H1 (cell line): Measurements from ENCODE around the gene TMEM183A. TPM values are rescaled to one million over a fixed set of nuclear protein-coding genes. Genes with fewer than 3 reads are reported as not detected.
A peak's percentile ranks its signal among the peaks of the same experiment; 100 is the strongest.

Experiments
- CTCF ChIA-PET: fragments of 300-600 bp; sonication (Branson Sonifier 250); formaldehyde crosslinking; loops from one replicate; lab custom pipeline; 2021; ENCODE audit not compliant: partially characterized antibody; lab: Charles Lee
- POLR2A ChIA-PET: fragments of 300-600 bp; sonication (Branson Sonifier 250); formaldehyde crosslinking; loops from one replicate; lab custom pipeline; 2021; ENCODE audit warnings: inconsistent platforms; ENCODE audit not compliant: partially characterized antibody; lab: Charles Lee
- DNase-seq, 2 experiments: peaks; one replicate each; pipeline versions ENCODE4 v3.0.0 to v3.0.0-alpha.2; 2010 to 2022; ENCODE audit warnings: low spot score in 2 of 2, low read depth in 1 of 2, mixed read lengths in 1 of 2
- FAIRE-seq: peaks from 2 replicates; lab custom pipeline; 2011; peaks lifted over from hg19 to GRCh38; lab: Jason Lieb, UNC
- H2AFZ ChIP-seq: 2 replicates; pipeline ENCODE4 v1.8.1; 2012; ENCODE audit warnings: low read length, inconsistent platforms
- H2AK5ac ChIP-seq: 2 replicates; pipeline ENCODE4 v1.6.1; 2013; ENCODE audit warnings: low read depth, low read length
- H2BK120ac ChIP-seq: replicated peaks from 2 replicates; pipeline ENCODE3; 2013; ENCODE audit warnings: low read depth, low read length, inconsistent platforms
- H2BK12ac ChIP-seq: 2 replicates; pipeline ENCODE4 v1.6.1; 2013; ENCODE audit warnings: low read depth, low read length
- H2BK15ac ChIP-seq: 2 replicates; pipeline ENCODE4 v1.6.1; 2013; ENCODE audit warnings: low read length
- H2BK20ac ChIP-seq: 2 replicates; pipeline ENCODE4 v1.6.1; 2013; ENCODE audit warnings: low read length
- H2BK5ac ChIP-seq: 2 replicates; pipeline ENCODE4 v1.6.1; 2013; ENCODE audit warnings: low read depth, low read length
- H3K14ac ChIP-seq: 2 replicates; pipeline ENCODE4 v1.6.1; 2013; ENCODE audit warnings: inconsistent platforms; ENCODE audit not compliant: insufficient read length
- H3K18ac ChIP-seq: 2 replicates; pipeline ENCODE4 v1.6.1; 2013; ENCODE audit warnings: low read length; ENCODE audit errors: extremely low read depth
- H3K23ac ChIP-seq: 2 replicates; pipeline ENCODE4 v1.6.1; 2013; ENCODE audit warnings: inconsistent platforms; ENCODE audit not compliant: insufficient read length
- H3K23me2 ChIP-seq: 2 replicates; pipeline ENCODE4 v1.6.1; 2013; ENCODE audit warnings: low read depth, low read length
- H3K27ac ChIP-seq: 2 replicates; pipeline ENCODE4 v1.6.1; 2011; ENCODE audit warnings: low read depth, low read length, inconsistent platforms
- H3K27me3 ChIP-seq, 4 experiments: replicated peaks in 1 of 4; 1 replicate in 1 of 4; 2 replicates in 3 of 4; pipeline versions ENCODE4 v1.6.1 to v1.8.1; 2011 to 2013; ENCODE audit warnings: low read length in 3 of 4, mild to moderate bottlenecking in 3 of 4, inconsistent platforms in 2 of 4, mixed read lengths in 2 of 4, moderate library complexity in 1 of 4; ENCODE audit not compliant: control insufficient read depth in 3 of 4, insufficient read depth in 3 of 4; ENCODE audit errors: extremely low read depth in 1 of 4
- H3K36me3 ChIP-seq, 4 experiments: 2 replicates each; pipeline versions ENCODE4 v1.6.1 to v1.8.1; 2011 to 2013; ENCODE audit warnings: mild to moderate bottlenecking in 4 of 4, low read length in 3 of 4, moderate library complexity in 2 of 4, control low read depth in 1 of 4, inconsistent platforms in 1 of 4; ENCODE audit not compliant: insufficient read depth in 4 of 4, control insufficient read depth in 2 of 4
- H3K4ac ChIP-seq: replicated peaks from 2 replicates; pipeline ENCODE3; 2013; ENCODE audit warnings: low read length, low read depth, mixed read lengths, inconsistent platforms; ENCODE audit not compliant: insufficient read length
- H3K4me1 ChIP-seq, 4 experiments: replicated peaks in 1 of 4; 1 replicate in 1 of 4; 2 replicates in 3 of 4; pipeline versions ENCODE4 v1.6.1 to v1.8.1; 2011 to 2013; ENCODE audit warnings: low read length in 3 of 4, inconsistent platforms in 2 of 4, mixed read lengths in 1 of 4; ENCODE audit not compliant: insufficient read depth in 4 of 4, control insufficient read depth in 3 of 4
- H3K4me2 ChIP-seq, 2 experiments: 2 replicates each; pipeline versions ENCODE4 v1.6.1 to v1.8.1; 2011 to 2013; ENCODE audit warnings: low read depth in 2 of 2, low read length in 2 of 2, control low read depth in 1 of 2, inconsistent platforms in 1 of 2, mild to moderate bottlenecking in 1 of 2; ENCODE audit not compliant: insufficient read depth in 1 of 2
- H3K4me3 ChIP-seq, 4 experiments: fragments of 200-600, 300-600 bp in 1 of 4; sonication (generic), shearing (Covaris generic), sonication (Bioruptor Twin) in 1 of 4; 2 replicates each; pipeline versions ENCODE4 v1.5.1 to v1.8.1; 2011 to 2016; ENCODE audit warnings: low read length in 4 of 4, low read depth in 3 of 4, control low read depth in 2 of 4, inconsistent platforms in 2 of 4, mild to moderate bottlenecking in 2 of 4, mixed read lengths in 1 of 4, moderate library complexity in 1 of 4; ENCODE audit not compliant: insufficient read depth in 2 of 4; ENCODE audit errors: extremely low read depth in 1 of 4
- H3K56ac ChIP-seq: replicated peaks from 2 replicates; pipeline ENCODE3; 2013; ENCODE audit warnings: low read depth, mild to moderate bottlenecking, mixed read lengths, low read length, inconsistent platforms; ENCODE audit not compliant: insufficient read length
- H3K79me1 ChIP-seq: 2 replicates; pipeline ENCODE4 v1.6.1; 2013; ENCODE audit warnings: low read depth, low read length, control low read depth
- H3K79me2 ChIP-seq, 2 experiments: 2 replicates each; pipeline versions ENCODE4 v1.6.1 to v1.8.1; 2012 to 2013; ENCODE audit warnings: low read length in 2 of 2, mild to moderate bottlenecking in 2 of 2, inconsistent platforms in 1 of 2; ENCODE audit not compliant: insufficient read depth in 2 of 2, control insufficient read depth in 1 of 2
- H3K9ac ChIP-seq, 4 experiments: replicated peaks in 1 of 4; 1 replicate in 1 of 4; 2 replicates in 3 of 4; pipeline versions ENCODE4 v1.6.1 to v1.8.1; 2011 to 2013; ENCODE audit warnings: low read depth in 3 of 4, low read length in 3 of 4, control low read depth in 2 of 4, mild to moderate bottlenecking in 2 of 4, moderate library complexity in 2 of 4, inconsistent platforms in 1 of 4; ENCODE audit errors: extremely low read depth in 1 of 4
- H3K9me3 ChIP-seq, 2 experiments: 2 replicates each; pipeline versions ENCODE4 v1.6.1 to v1.8.1; 2012 to 2013; ENCODE audit warnings: mild to moderate bottlenecking in 2 of 2, moderate library complexity in 2 of 2, control low read depth in 1 of 2, inconsistent platforms in 1 of 2, low read depth in 1 of 2, low read length in 1 of 2, mixed read lengths in 1 of 2; ENCODE audit not compliant: insufficient read depth in 2 of 2
- H4K20me1 ChIP-seq, 2 experiments: replicated peaks in 1 of 2; 2 replicates each; pipeline versions ENCODE3 to v1.8.1; 2011 to 2013; ENCODE audit warnings: inconsistent platforms in 2 of 2, low read length in 2 of 2, mild to moderate bottlenecking in 1 of 2; ENCODE audit not compliant: insufficient read depth in 2 of 2, control insufficient read depth in 1 of 2
- H4K5ac ChIP-seq: 2 replicates; pipeline ENCODE4 v1.6.1; 2013; ENCODE audit warnings: low read length, low read depth, mixed read lengths, inconsistent platforms; ENCODE audit not compliant: insufficient read length
- H4K8ac ChIP-seq: 2 replicates; pipeline ENCODE4 v1.8.0; 2013; ENCODE audit warnings: mild to moderate bottlenecking, moderate library complexity, low read length, inconsistent platforms; ENCODE audit not compliant: insufficient read depth; ENCODE audit errors: extremely low read depth
- H4K91ac ChIP-seq: replicated peaks from 2 replicates; pipeline ENCODE3; 2013; ENCODE audit warnings: low read length, mixed read lengths, inconsistent platforms; ENCODE audit not compliant: insufficient read length
- whole genome bisulfite sequencing, 2 experiments: shearing (Covaris generic) in 1 of 2; methylation state at CpG; one replicate each; pipeline versions ENCODE4 v1.1.6 to v1.1.7; 2013 to 2015; ENCODE audit warnings: low lambda C conversion rate in 2 of 2, mixed read lengths in 2 of 2, inconsistent platforms in 1 of 2, low coverage in 1 of 2, missing lambda C conversion rate in 1 of 2; ENCODE audit not compliant: insufficient replicate concordance in 2 of 2, insufficient coverage in 1 of 2, insufficient read length in 1 of 2; ENCODE audit errors: extremely low coverage in 1 of 2, missing lambda C conversion rate in 1 of 2; 5-methylcytosine and 5-hydroxymethylcytosine counted together
- polyA plus RNA-seq, 7 experiments: library from polyadenylated mRNA; depleted of rRNA in 3 of 7; stranded (reverse) in 5 of 7; unstranded in 2 of 7; fragments of >200 nt in 5 of 7; fragments of 200-250 nt in 2 of 7; gene quantifications; 1 replicate in 5 of 7; 2 replicates in 1 of 7; 4 replicates in 1 of 7; pipeline versions ENCODE4 v1.2.1 to v1.2.3, GENCODE V29; 2011 to 2013; ENCODE audit warnings: missing spikeins in 2 of 7, mixed read lengths in 2 of 7
- total RNA-seq: library from RNA; stranded (reverse); fragmentation: NEBNext Ultra II Directional; extraction: Animal tissue kit (Norgen Biotek cat#: 25700); gene quantifications from 2 replicates; pipeline ENCODE4 v1.2.1, GENCODE V29; 2021

TMEM183A gene
- total and polyA plus RNA-seq, 2 of the 8 experiments (the other 6 are each of a cell fraction or from before 2014, with no cell fraction given), result 107 to 173 TPM

- Histone ChIP-seq H3K79me1 (no peaks in the 10 kb centered on the region), H3K4me2 (no peak overlapping the region; a peak in 1 of 4 replicates), H3K36me3 (no peaks in the 10 kb centered on the region; a peak in 2 of 8 replicates), H2AFZ (no peak overlapping the region), H3K4me1 (peaks cover 7 to 26% (median 12%) of the 10 kb centered on the region in 4 experiments), H4K91ac (peak overlapping the region; percentile 86), H3K4ac (no peak overlapping the region), H3K79me2 (no peaks in the 10 kb centered on the region), H2BK12ac (peak overlapping the region; percentile 71; the same call in 1 of the 2 replicates), H3K9me3 (no peaks in the 10 kb centered on the region), H2BK20ac (no peak overlapping the region), H3K4me3 (no peak overlapping the region), H4K5ac (no peak overlapping the region), H3K27me3 (no peaks in the 10 kb centered on the region), H3K56ac (peak overlapping the region; percentile 5), H3K27ac (no peak overlapping the region), H2BK120ac (no peak overlapping the region), H3K18ac (0 out of 2 replicates have a peak overlapping the region, but pooled peaks have one; percentile 0), H4K8ac (0 out of 2 replicates have a peak overlapping the region, but pooled peaks have one; percentile 0), H3K23me2 (no peaks in the 10 kb centered on the region), H3K14ac (no peak overlapping the region), H2AK5ac (no peak overlapping the region), H3K23ac (no peak overlapping the region), H4K20me1 (no peaks in the 10 kb centered on the region), H2BK15ac (no peak overlapping the region), H2BK5ac (no peak overlapping the region), H3K9ac (no peak overlapping the region; a peak in 1 of 7 replicates)
- DNase-seq (no peak), FAIRE-seq (no peak)
- ChIA-PET POLR2A (interaction anchor here (0.8 to 1.4 kb wide), 5 partner anchors 8 to 42 kb away, joined by 3 to 6 read pairs (median 3); partner anchors contain the start of gene TMEM183A), CTCF (interaction anchor here (0.6 to 49.7 kb wide), 15 partner anchors 7 to 272 kb away, joined by 3 to 1089 read pairs (median 5); partner anchors contain the start of genes ADORA1, MYBPH, MYOG and PPFIA4)
- WGBS, 2 experiments, result 62% methylated on average over 4 of the region's 4 CpGs; no CpG with 5 or more reads in 1 of the 2 experiments
Measured at GRCh38 chr1:203049077-203049476, 41.9 kb downstream of the TMEM183A start.
